Right lobe of liver (tissue), 4 donors: ENCODE data around the gene CACNA1C.

Experiments used
- POLR2A ChIP-seq: fragments of 450-650 bp; IDR thresholded peaks from one replicate; pipeline ENCODE4 v1.6.1; 2017; ENCODE audit warnings: antibody characterized with exemption, mild to moderate bottlenecking
- TF ChIP-seq, protein P1 (sequence below), 4 donors: fragments of 200-600 bp in 3 of 4; fragments of 450-650 bp in 1 of 4; IDR thresholded peaks; one replicate each; pipeline versions ENCODE4 v1.5.1 to v1.8.0; 2016 to 2022; ENCODE audit warnings: antibody characterized with exemption in 4 of 4, mild to moderate bottlenecking in 2 of 4
- donor health status: DM: no; HTN: no; CAD: no.
- donor health status: DM: no; HTN: no; CAD: no.
- donor health status: DM: no; HTN: yes; CAD: no.

- TF ChIP-seq, protein P1, sequence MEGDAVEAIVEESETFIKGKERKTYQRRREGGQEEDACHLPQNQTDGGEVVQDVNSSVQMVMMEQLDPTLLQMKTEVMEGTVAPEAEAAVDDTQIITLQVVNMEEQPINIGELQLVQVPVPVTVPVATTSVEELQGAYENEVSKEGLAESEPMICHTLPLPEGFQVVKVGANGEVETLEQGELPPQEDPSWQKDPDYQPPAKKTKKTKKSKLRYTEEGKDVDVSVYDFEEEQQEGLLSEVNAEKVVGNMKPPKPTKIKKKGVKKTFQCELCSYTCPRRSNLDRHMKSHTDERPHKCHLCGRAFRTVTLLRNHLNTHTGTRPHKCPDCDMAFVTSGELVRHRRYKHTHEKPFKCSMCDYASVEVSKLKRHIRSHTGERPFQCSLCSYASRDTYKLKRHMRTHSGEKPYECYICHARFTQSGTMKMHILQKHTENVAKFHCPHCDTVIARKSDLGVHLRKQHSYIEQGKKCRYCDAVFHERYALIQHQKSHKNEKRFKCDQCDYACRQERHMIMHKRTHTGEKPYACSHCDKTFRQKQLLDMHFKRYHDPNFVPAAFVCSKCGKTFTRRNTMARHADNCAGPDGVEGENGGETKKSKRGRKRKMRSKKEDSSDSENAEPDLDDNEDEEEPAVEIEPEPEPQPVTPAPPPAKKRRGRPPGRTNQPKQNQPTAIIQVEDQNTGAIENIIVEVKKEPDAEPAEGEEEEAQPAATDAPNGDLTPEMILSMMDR (IDR thresholded peaks at IDR 0.05): no peak
- TF ChIP-seq POLR2A: no peak
These were observed 423.2 kb downstream of the CACNA1C start for GRCh38 chr12:2475984-2476383.
